Brain microvascular endothelial cell (primary cell): ENCODE measurements around the gene UHRF1.

Source experiments
- DNase-seq: peaks from one replicate; pipeline ENCODE4 v3.0.0-alpha.2; 2020
- H3K27ac ChIP-seq: fragments of 250-450 bp; sonication (Bioruptor Pico); 2 replicates; pipeline ENCODE4 v1.5.1; 2020; ENCODE audit warnings: mild to moderate bottlenecking, moderate library complexity
- H3K27me3 ChIP-seq: fragments of 250-450 bp; sonication (Bioruptor Pico); replicated peaks from 2 replicates; pipeline ENCODE4 v1.5.1; 2020; ENCODE audit warnings: mild to moderate bottlenecking
- H3K36me3 ChIP-seq: fragments of 250-450 bp; sonication (Bioruptor Pico); replicated peaks from 2 replicates; pipeline ENCODE4 v1.5.1; 2020; ENCODE audit warnings: mild to moderate bottlenecking
- H3K4me3 ChIP-seq: 2 replicates; pipeline ENCODE4 v1.5.1; 2011; ENCODE audit warnings: low read depth, mild to moderate bottlenecking, control low read depth, low read length, moderate library complexity
- in situ Hi-C: cut with HindIII; loops from 2 replicates; pipeline ENCODE4 v1.10.0; 2017; ENCODE audit warnings: low sequenced_read_pairs, low pct_ligation_motif_present
- TF ChIP-seq, protein P1 (sequence below): IDR thresholded peaks from 2 replicates; pipeline ENCODE4 v1.5.1; 2011; ENCODE audit warnings: low read depth, mild to moderate bottlenecking, moderate library complexity, low read length, control low read depth, inconsistent platforms; ENCODE audit errors: missing control alignments

Gene UHRF1

DNA sequence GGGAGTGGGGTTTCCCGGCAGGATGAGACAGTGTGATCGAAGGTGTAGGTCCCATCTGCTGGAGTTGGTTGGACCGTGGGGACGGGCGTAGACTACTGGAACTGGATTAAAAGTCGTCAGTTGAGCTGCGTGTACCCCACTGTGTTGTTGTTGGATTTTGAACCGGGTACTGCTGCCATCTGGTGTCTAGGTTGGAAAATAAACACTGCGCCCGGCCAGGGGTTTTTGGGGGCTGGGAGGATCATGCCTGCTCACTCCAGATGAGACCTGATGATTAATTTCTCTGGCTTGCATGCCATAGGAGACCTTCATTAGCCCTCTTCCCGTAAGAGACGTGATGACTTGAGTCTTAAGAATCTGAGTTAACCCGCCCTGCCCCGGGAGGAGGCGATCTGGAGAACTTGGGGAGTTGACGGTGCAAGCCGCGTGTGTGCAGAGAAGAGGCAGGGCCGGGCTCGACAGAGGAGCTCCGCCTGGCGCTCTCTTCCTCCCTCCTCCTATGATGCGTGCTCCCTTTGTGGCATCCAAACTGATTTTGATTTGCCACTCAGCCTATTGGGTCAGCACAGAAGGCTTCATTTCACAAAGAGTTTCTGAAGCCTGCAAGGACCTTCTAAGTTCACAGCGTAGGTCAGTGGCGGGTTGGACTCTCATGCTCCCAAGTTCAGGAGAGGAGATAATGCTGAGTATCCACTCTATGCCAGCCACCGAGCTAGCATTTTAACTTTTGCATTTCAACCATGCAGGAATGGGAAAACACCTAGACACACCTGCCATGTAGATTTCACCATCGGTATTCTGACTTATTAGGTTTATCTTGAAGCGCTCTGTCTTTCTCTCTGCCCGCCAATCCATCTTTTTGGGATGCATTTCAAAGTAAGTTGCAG is 2.7 kb downstream of the UHRF1 start:
- Histone ChIP-seq H3K4me3 (peak overlapping the region; percentile 63), H3K36me3 (no peaks in the 10 kb centered on the region), H3K27ac (peak overlapping the region; percentile 89), H3K27me3 (no peaks in the 10 kb centered on the region)
- peak; percentile 99 for DNase-seq
- TF ChIP-seq, protein P1, sequence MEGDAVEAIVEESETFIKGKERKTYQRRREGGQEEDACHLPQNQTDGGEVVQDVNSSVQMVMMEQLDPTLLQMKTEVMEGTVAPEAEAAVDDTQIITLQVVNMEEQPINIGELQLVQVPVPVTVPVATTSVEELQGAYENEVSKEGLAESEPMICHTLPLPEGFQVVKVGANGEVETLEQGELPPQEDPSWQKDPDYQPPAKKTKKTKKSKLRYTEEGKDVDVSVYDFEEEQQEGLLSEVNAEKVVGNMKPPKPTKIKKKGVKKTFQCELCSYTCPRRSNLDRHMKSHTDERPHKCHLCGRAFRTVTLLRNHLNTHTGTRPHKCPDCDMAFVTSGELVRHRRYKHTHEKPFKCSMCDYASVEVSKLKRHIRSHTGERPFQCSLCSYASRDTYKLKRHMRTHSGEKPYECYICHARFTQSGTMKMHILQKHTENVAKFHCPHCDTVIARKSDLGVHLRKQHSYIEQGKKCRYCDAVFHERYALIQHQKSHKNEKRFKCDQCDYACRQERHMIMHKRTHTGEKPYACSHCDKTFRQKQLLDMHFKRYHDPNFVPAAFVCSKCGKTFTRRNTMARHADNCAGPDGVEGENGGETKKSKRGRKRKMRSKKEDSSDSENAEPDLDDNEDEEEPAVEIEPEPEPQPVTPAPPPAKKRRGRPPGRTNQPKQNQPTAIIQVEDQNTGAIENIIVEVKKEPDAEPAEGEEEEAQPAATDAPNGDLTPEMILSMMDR = peak; percentile 74
- in situ Hi-C loops = no loop called here

DNA sequence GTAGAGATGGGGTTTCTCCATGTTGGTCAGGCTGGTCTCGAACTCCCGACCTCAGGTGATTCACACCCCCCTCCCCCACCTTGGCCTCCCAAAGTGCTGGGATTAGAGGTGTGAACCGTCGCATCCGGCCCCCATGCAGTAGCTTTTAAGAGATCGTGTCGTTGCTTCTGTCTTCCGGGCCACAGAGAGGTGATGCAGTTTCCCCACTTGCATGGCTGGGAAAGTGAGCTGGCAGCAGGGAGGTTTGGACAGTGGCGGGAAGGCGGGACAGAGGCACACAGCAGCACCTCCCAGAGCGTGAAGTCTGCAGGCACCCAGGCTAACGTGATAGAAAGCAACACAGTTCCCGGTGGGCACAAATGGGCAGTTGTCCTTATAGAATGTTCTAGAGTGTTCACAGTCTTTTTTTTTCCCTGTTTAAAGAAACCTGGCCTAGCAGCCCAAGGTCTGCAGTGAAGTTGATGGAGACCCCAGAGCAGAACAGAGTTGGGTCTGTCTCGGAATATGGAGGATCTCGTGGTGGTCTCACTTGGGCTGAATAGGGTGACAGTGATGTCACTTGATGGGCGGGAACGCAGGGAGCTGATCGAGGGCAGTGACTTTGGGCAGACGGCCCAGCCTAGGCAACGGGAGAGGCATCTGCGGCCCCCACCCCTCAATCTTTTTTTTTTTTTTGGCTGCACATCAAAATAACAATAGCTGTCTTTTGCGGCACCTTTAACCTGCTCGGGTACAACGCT is 4.9 kb downstream of the UHRF1 start:
- H3K27ac ChIP-seq = peak overlapping the region; percentile 83
- H3K27me3 ChIP-seq = no peaks in the 10 kb centered on the region
- TF ChIP-seq, protein P1 = no peak
- no peaks in the 10 kb centered on the region for H3K36me3 ChIP-seq
- no peak for DNase-seq
- H3K4me3 ChIP-seq = no peak overlapping the region
- in situ Hi-C loops = no loop called here

DNA sequence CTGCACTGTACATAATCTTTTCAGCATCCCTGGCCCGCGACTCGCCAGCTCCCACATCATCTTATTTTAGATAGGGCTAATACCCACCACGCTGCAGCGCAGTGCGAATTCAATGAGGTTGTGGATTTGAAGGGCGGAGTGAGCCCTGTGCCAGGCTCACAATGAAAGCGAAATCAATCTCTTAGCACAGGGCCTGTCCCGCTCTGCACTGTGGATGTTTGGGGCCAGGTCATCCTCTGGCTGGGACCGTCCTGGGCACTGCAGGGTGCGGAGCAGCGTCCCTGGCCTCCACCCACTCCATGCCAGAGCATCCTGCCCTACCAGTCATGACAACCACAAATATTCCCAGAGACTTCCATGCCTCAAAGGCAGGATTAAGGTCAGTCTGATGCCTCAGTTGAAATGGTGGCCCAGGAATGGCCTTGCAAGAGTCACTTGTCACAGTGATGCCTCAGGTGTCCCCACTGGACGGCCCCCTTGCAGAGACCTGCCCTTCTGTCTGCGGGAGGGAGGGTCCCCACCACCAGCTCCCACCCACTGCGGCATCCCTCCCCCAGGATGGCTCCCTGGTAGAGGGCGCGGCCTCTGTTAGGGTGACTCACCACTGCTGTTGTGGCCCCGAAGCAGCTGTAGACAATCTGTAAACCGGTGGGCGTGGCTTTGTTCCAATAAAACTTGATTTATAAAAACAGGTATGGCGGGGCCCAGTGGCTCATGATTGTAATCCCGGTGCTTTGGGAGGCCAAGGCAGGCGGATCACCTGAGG is 5.6 kb downstream of the UHRF1 start:
- H3K4me3 ChIP-seq = no peak overlapping the region
- in situ Hi-C loops = no loop called here

DNA sequence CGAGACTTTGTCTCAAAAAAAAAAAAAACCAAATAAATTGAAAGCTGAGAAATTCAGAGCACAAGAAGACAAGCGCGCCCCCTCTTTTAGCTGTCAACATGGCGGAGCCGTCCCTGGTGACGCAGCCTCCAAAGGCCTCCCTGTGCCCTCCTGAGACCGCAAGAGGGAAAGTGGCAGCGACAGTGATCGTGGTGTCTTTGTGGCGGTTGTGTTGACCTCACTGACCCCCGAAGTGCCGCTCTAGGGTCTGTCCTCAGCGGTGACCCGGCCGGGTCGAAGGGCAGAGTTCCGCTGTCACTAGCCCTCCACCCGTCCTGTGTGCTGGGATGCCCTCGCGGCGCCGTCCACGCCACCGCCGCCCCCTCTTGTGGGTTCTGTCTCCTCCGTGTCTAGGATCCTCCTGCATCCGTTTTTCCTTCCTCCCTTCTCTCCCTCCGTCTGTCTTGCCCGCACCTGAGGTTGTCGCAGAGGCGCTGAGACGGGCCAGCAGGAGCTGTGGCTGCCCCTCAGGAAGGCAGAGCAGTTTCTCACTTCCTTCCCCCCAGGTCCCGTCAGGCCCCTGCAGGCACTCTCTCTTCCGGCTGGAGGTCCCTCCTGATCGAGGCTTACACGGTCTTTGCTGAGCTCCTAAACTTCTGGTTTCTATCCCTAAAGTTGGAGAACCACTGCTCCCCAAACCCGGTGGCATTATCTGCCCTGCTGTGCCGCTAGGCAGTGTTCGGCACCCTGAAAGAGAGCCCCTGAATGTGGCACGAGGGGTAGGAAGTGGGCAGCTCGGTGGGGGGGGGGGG is 7.2 kb downstream of the UHRF1 start:
- Histone ChIP-seq H3K4me3 (no peak overlapping the region), H3K27ac (peak overlapping the region; percentile 83), H3K36me3 (peaks cover 5% of the 10 kb centered on the region), H3K27me3 (no peaks in the 10 kb centered on the region)
- TF ChIP-seq, protein P1 = no peak
- in situ Hi-C loops = no loop called here
- DNase-seq = no peak

More for the DNA sequence above, 5.6 kb downstream of the UHRF1 start:
- DNase-seq = peak; percentile 90
- TF ChIP-seq, protein P1 = no peak
- Histone ChIP-seq H3K27me3 (no peaks in the 10 kb centered on the region), H3K36me3 (peaks cover 2% of the 10 kb centered on the region), H3K27ac (peak overlapping the region; percentile 83)
